ENCODE results near the gene DVL1.

Gene DVL1

DNA sequence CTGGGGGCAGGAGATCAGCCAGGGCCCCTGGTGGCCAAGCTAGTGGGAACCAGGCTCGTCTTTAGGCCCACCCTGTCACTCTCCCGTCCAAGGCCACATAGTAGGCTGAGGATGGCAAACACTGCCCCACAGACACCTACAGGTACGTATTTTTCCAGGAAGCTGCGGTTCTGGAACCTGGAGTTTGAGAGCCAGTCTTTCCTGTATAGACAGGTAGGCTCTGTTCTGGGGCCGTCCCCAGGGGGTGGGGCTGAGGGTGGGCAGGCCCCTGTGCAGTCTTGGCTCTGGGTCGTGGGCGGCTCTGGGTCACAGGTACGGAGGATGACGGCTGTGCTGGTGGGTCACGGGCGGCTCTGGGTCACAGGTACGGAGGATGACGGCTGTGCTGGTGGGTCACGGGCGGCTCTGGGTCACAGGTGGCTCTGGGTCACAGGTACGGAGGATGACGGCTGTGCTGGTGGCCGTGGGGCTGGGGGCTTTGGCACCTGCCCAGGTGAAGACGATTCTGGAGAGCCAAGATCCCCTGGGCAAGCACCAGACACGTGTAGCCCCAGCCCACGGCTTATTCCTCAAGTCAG is 38.7 kb downstream of the DVL1 start:
- H3K4me1 ChIP-seq (ENCODE audit: control insufficient read depth, insufficient read depth, low read length), result peaks cover 11% of the 10 kb centered on the region
- no peak for DNase-seq (ENCODE audit: low read depth, low spot score)
- peaks cover 36% of the 10 kb centered on the region for H3K36me3 ChIP-seq (ENCODE audit: control insufficient read depth, insufficient read depth, low read length)
- H3K4me3 ChIP-seq (ENCODE audit: low read length), result no peak overlapping the region
- H3K27me3 ChIP-seq (ENCODE audit: control insufficient read depth, insufficient read depth, low read length), result no peaks in the 10 kb centered on the region
- H3K27ac ChIP-seq (ENCODE audit: low read length), result no peak overlapping the region
- WGBS (ENCODE audit: insufficient coverage, insufficient read length), result no CpG with 5 or more reads among the region's 21 CpGs
- no peaks in the 10 kb centered on the region for H3K9me3 ChIP-seq (ENCODE audit: control insufficient read depth, insufficient read depth, low read length)

DNA sequence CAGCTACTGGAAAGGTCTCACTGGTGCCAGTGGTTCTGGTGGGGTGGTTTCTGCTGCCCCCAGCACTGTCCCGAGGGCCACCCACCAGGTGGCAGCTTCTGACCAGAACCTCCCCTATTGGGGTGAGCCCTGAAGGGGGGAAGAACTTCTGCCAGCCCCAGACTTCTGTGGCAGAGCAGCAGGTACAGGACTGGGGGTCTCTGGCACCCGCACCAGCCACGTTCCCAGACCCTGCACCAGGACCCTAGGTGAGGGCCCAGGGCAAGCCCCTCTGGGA is 39.2 kb downstream of the DVL1 start:
- H3K4me1 ChIP-seq (ENCODE audit: control insufficient read depth, insufficient read depth, low read length), result peaks cover 13% of the 10 kb centered on the region
- no CpG with 5 or more reads among the region's 3 CpGs for WGBS (ENCODE audit: insufficient coverage, insufficient read length)
- H3K36me3 ChIP-seq (ENCODE audit: control insufficient read depth, insufficient read depth, low read length), result peaks cover 36% of the 10 kb centered on the region
- H3K27me3 ChIP-seq (ENCODE audit: control insufficient read depth, insufficient read depth, low read length), result no peaks in the 10 kb centered on the region
- H3K9me3 ChIP-seq (ENCODE audit: control insufficient read depth, insufficient read depth, low read length), result no peaks in the 10 kb centered on the region
- DNase-seq (ENCODE audit: low read depth, low spot score), result no peak
- H3K27ac ChIP-seq (ENCODE audit: low read length), result no peak overlapping the region
- no peak overlapping the region for H3K4me3 ChIP-seq (ENCODE audit: low read length)

DNA sequence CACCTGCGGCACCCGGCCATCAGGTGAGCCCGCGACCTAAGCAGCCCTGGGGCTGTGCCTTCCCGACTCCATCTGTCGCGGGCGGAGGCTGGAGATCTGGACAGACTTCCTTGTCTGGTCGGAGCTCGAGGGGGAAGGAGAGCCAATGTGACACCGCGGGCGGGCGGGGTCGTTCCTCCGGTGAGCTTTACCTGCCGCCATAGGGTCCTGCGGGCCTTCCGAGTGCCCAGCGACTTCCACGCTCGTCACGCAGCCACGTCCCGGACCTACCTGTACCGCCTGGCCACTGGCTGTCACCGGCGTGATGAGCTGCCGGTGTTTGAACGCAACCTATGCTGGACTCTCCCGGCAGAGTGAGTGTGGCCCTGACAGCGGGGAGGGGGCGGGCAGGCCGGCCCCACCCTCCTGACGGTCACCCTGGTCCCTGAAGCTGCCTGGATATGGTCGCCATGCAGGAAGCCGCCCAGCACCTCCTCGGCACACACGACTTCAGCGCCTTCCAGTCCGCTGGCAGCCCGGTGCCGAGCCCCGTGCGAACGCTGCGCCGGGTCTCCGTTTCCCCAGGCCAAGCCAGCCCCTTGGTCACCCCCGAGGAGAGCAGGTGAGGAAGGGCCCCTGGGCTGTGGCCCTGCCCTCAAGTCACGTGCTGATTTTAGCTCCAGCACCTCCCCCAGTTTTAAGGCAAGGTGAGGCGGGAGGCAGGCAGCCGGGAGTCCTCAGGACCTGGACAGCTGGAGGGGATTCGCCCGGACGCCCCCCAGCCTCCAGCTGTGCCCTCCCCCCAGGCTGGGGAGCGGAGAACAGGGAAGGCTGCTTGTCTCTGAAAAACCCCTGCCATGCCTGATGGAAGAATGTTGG is 39.7 kb downstream of the DVL1 start:
- no peak for DNase-seq (ENCODE audit: low read depth, low spot score)
- peaks cover 15% of the 10 kb centered on the region for H3K4me1 ChIP-seq (ENCODE audit: control insufficient read depth, insufficient read depth, low read length)
- H3K27ac ChIP-seq (ENCODE audit: low read length), result no peak overlapping the region
- peak overlapping the region; percentile 88 for H3K4me3 ChIP-seq (ENCODE audit: low read length)
- peaks cover 33% of the 10 kb centered on the region for H3K36me3 ChIP-seq (ENCODE audit: control insufficient read depth, insufficient read depth, low read length)
- no peaks in the 10 kb centered on the region for H3K9me3 ChIP-seq (ENCODE audit: control insufficient read depth, insufficient read depth, low read length)
- no peaks in the 10 kb centered on the region for H3K27me3 ChIP-seq (ENCODE audit: control insufficient read depth, insufficient read depth, low read length)
- WGBS (ENCODE audit: insufficient coverage, insufficient read length), result no CpG with 5 or more reads among the region's 57 CpGs

DNA sequence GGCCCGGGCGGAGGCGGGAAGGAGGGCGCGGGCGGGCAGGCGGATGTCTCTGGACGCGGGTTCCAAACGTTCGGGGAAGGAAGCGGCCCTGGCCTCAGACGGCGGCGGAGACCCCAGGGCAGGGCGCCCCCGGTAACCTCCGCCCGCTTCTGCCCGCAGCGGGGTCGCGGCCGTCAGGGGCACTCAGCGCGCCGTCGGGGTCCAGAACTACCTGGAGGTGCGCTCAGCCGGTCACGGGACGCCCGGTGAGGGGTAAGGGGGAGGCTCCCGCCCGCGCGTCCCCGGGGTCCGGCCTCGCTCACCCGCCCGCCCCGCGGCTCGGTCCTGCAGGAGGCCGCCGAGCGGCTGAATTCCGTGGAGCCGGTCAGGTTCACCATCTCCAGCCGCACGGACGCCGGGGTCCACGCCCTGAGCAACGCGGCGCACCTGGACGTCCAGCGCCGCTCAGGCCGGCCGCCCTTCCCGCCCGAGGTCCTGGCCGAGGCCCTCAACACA is 40.4 kb downstream of the DVL1 start:
- H3K36me3 ChIP-seq (ENCODE audit: control insufficient read depth, insufficient read depth, low read length), result peaks cover 28% of the 10 kb centered on the region
- H3K4me3 ChIP-seq (ENCODE audit: low read length), result peak overlapping the region; percentile 88
- DNase-seq (ENCODE audit: low read depth, low spot score), result no peak
- WGBS (ENCODE audit: insufficient coverage, insufficient read length), result no CpG with 5 or more reads among the region's 66 CpGs
- H3K4me1 ChIP-seq (ENCODE audit: control insufficient read depth, insufficient read depth, low read length), result peaks cover 18% of the 10 kb centered on the region
- no peaks in the 10 kb centered on the region for H3K27me3 ChIP-seq (ENCODE audit: control insufficient read depth, insufficient read depth, low read length)
- H3K27ac ChIP-seq (ENCODE audit: low read length), result no peak overlapping the region
- H3K9me3 ChIP-seq (ENCODE audit: control insufficient read depth, insufficient read depth, low read length), result no peaks in the 10 kb centered on the region

DNA sequence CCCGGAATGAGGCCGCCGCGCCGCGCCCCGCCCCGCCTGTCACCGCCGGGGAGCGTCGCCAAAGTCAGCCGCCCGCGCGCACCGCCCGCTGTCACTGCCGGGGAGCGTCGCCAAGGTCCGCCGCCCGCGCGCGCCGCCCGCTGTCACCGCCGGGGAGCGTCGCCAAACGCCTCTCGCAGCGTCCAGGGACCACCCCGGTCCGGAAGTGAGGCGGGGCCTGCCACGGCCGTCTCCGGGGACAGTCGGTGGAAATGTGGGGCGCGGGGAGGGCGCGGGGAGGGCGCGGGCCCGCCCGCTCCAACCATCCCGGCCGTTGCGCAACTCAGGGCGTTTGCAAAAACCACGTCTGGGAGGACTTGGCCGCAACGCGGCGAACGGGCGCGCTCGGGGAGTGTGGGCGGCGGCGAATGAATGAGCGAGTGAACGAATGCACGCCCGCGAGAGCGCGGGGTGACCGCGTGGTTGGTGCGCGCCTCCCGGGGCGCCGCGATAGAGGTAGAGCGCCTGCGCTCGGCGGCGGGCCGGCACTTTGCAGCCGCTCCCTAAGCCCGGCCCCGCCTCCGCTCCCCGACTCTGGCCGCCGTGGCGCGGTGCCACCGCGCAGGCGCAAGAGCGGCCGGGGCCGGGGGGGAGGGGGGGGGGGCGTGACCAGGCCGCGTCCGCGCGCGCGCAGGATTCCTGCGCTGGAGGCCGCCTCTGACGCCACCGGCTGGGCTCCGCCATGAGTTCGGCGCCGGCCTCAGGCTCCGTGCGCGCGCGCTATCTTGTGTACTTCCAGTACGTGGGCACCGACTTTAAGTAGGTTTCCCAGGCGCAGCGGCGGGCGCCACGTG is 41.1 kb downstream of the DVL1 start, which contains the start of the genes ACAP3 and PUSL1:
TSS of gene ACAP3 (minus strand) at position 8 of the 833 bp plus-strand sequence. CDS start 115 bp downstream, outside the sequence.
TSS of gene PUSL1 (plus strand) at position 675 of the 833 bp plus-strand sequence. CDS start at position 722, 47 bp downstream.
- peaks cover 21% of the 10 kb centered on the region for H3K36me3 ChIP-seq (ENCODE audit: control insufficient read depth, insufficient read depth, low read length)
- no peaks in the 10 kb centered on the region for H3K27me3 ChIP-seq (ENCODE audit: control insufficient read depth, insufficient read depth, low read length)
- H3K4me3 ChIP-seq (ENCODE audit: low read length), result peak within 1 kb of the TSS; percentile 88
- H3K27ac ChIP-seq (ENCODE audit: low read length), result no peak within 1 kb of the TSS
- WGBS (ENCODE audit: insufficient coverage, insufficient read length), result no CpG with 5 or more reads among the region's 131 CpGs
- peaks cover 18% of the 10 kb centered on the region for H3K4me1 ChIP-seq (ENCODE audit: control insufficient read depth, insufficient read depth, low read length)
- no peaks in the 10 kb centered on the region for H3K9me3 ChIP-seq (ENCODE audit: control insufficient read depth, insufficient read depth, low read length)
- no peak for DNase-seq (ENCODE audit: low read depth, low spot score)

DNA sequence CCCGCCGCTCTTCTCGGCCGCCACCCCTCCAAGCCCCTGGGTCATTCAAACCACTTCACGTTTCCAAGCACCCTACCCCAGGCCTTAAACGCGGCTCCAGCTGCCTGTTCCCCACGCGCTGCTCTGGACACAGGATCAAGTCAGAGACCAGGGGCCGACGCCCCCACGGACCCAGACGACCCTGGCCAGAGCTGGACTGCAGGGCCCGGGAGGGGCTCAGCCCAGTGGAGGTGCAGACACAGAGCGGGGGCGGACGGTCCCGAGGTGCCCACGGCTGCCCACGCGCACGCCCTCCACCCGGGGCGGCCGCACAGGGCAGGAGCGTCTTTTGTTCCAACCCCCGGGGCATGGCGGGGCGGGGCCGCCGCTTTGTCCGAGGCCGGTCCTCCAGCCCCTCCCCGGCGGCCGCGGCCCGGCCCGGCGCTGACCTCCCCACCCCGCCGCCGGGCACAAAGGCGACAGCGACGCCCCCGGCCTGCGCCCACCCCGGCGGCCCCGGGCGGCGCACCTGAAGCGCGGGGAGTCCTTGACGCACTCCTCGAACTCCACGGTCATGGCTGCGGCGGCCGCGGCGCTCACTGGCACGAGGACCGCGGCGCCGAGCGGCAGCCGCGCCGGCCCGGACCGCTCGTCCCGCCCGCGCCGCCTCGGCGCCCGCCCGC is 41.8 kb downstream of the DVL1 start:
- no peaks in the 10 kb centered on the region for H3K27me3 ChIP-seq (ENCODE audit: control insufficient read depth, insufficient read depth, low read length)
- no peak for DNase-seq (ENCODE audit: low read depth, low spot score)
- H3K27ac ChIP-seq (ENCODE audit: low read length), result no peak overlapping the region
- H3K9me3 ChIP-seq (ENCODE audit: control insufficient read depth, insufficient read depth, low read length), result no peaks in the 10 kb centered on the region
- H3K36me3 ChIP-seq (ENCODE audit: control insufficient read depth, insufficient read depth, low read length), result peaks cover 14% of the 10 kb centered on the region
- H3K4me1 ChIP-seq (ENCODE audit: control insufficient read depth, insufficient read depth, low read length), result peaks cover 18% of the 10 kb centered on the region
- no CpG with 5 or more reads among the region's 83 CpGs for WGBS (ENCODE audit: insufficient coverage, insufficient read length)
- peak overlapping the region; percentile 67; the same call in 1 of the 2 replicates for H3K4me3 ChIP-seq (ENCODE audit: low read length)

DNA sequence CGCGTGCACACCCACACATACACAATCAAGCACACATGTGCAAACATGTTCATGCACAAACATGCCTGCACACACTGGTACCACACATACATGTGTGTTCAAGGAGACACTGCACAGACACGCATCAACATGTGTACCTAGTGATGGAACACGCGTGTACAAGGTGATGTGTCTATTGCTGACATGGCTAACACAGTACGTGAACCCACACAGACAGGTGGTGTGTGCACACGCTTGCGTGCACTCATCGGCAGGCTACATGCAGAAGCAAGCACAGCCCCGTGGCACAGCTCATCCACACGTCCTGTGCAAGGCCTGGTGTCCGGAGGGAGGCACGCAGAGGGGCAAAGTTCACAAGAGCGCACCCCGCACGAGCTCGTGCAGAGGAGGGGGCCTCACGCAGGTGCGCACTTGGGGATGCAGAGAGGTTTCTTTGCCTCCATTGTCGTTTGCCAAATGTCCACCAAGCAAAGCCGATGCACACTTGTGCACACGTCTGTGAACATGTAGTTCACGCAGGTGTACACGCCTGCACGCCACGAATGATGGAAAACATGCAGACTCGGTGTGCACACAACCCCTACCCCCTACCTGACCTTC is 42.5 kb downstream of the DVL1 start:
- peaks cover 8% of the 10 kb centered on the region for H3K36me3 ChIP-seq (ENCODE audit: control insufficient read depth, insufficient read depth, low read length)
- no CpG with 5 or more reads among the region's 27 CpGs for WGBS (ENCODE audit: insufficient coverage, insufficient read length)

DNA sequence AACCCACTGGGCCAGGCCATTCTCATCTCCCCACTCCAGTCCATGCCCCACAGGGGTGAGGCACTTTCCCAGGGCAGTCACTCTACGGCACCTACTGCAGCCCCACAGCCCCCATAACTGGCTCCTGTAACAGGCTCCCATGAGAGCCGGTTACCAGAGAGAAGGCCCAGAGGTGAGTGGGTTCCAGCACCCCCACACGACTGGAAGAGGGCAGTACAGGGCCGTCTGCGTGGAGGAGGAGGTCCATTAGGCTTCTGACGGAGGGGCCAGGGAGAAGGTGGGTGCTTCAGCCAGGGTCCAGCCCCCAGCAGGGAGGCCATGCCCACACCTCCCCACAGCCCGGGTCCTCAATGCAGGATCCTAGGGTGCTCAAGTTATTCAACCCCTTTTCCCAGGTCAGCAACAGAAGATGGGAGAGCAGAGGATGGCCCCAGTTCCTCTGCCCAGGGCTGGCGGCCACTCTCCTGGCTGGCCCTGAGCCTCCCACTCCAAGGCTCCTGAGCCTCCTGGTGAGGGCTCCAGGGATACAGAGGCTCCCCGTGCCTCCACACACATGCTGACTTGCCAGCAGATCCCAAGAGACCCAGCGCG is 43.1 kb downstream of the DVL1 start:
- Histone ChIP-seq H3K27ac (ENCODE audit: low read length) (no peak overlapping the region), H3K9me3 (ENCODE audit: control insufficient read depth, insufficient read depth, low read length) (no peaks in the 10 kb centered on the region), H3K36me3 (ENCODE audit: control insufficient read depth, insufficient read depth, low read length) (peaks cover 2% of the 10 kb centered on the region), H3K4me1 (ENCODE audit: control insufficient read depth, insufficient read depth, low read length) (peaks cover 18% of the 10 kb centered on the region), H3K4me3 (ENCODE audit: low read length) (no peak overlapping the region), H3K27me3 (ENCODE audit: control insufficient read depth, insufficient read depth, low read length) (no peaks in the 10 kb centered on the region)
- DNase-seq (ENCODE audit: low read depth, low spot score), result no peak
- no CpG with 5 or more reads among the region's 11 CpGs for WGBS (ENCODE audit: insufficient coverage, insufficient read length)

More for the DNA sequence above, 42.5 kb downstream of the DVL1 start:
- H3K27ac ChIP-seq (ENCODE audit: low read length), result no peak overlapping the region
- H3K4me1 ChIP-seq (ENCODE audit: control insufficient read depth, insufficient read depth, low read length), result peaks cover 18% of the 10 kb centered on the region
- H3K27me3 ChIP-seq (ENCODE audit: control insufficient read depth, insufficient read depth, low read length), result no peaks in the 10 kb centered on the region
- peak overlapping the region; percentile 67; the same call in 1 of the 2 replicates for H3K4me3 ChIP-seq (ENCODE audit: low read length)
- no peak for DNase-seq (ENCODE audit: low read depth, low spot score)
- no peaks in the 10 kb centered on the region for H3K9me3 ChIP-seq (ENCODE audit: control insufficient read depth, insufficient read depth, low read length)

DNA sequence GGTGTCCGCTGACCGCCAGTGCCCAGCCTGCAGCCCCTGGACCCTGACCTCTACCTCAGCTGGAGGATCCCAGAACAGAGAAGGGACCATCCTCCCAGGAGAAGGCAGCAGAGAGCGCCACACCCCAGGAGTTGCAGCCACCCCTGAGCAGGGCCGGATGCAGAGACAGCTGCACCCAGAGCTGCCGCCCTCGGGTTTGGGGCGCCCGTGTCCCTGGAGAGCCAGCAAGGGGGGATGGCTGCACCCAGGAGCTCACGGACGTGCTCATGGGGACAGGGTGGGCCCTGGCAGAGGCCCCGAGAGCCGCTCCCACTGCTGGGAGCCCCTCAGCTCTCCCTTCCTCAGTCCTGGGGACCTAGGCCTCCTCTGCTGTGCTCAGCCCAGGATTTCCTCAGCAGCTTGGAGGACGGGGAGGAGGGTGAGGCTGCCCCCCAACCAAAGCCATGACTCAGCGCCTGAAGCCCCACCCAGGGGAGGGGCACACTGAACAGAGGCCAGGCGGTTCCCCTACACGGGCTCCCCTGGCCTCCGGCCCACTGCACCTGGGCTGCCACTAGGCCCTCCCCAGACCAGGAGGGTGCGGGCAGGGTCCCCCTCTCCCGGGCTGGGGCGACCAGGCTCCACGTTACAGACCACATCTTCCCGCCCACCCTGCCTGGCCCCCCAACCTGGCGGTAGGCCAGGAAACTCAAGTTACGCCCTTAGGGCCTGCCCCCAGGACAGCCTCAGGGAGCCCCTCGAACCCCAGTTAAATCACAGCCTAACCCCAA is 43.7 kb downstream of the DVL1 start:
- Histone ChIP-seq H3K9me3 (ENCODE audit: control insufficient read depth, insufficient read depth, low read length) (no peaks in the 10 kb centered on the region), H3K36me3 (ENCODE audit: control insufficient read depth, insufficient read depth, low read length) (no peaks in the 10 kb centered on the region; the same call in 1 of the 2 replicates), H3K4me1 (ENCODE audit: control insufficient read depth, insufficient read depth, low read length) (peaks cover 18% of the 10 kb centered on the region), H3K4me3 (ENCODE audit: low read length) (no peak overlapping the region), H3K27me3 (ENCODE audit: control insufficient read depth, insufficient read depth, low read length) (no peaks in the 10 kb centered on the region), H3K27ac (ENCODE audit: low read length) (no peak overlapping the region)
- DNase-seq (ENCODE audit: low read depth, low spot score), result no peak
- no CpG with 5 or more reads among the region's 25 CpGs for WGBS (ENCODE audit: insufficient coverage, insufficient read length)
